Ectodermal cell (in vitro differentiated cells): ENCODE results near the gene PLAGL2.

Experiments
- H3K27ac ChIP-seq: 2 replicates; pipeline ENCODE4 v1.7.0; 2013; ENCODE audit warnings: mild to moderate bottlenecking, low read depth, low read length; ENCODE audit not compliant: insufficient read depth, poor library complexity, severe bottlenecking
- H3K27me3 ChIP-seq: 2 replicates; pipeline ENCODE4 v1.7.0; 2013; ENCODE audit warnings: mild to moderate bottlenecking, low read length; ENCODE audit not compliant: insufficient read depth, control insufficient read depth, poor library complexity, severe bottlenecking
- H3K36me3 ChIP-seq: one replicate; pipeline ENCODE4 v1.7.0; 2013; ENCODE audit warnings: low read length; ENCODE audit not compliant: control insufficient read depth, insufficient read depth
- H3K4me1 ChIP-seq: one replicate; pipeline ENCODE4 v1.7.0; 2013; ENCODE audit warnings: low read length; ENCODE audit not compliant: control insufficient read depth, insufficient read depth
- H3K4me3 ChIP-seq: 2 replicates; pipeline ENCODE4 v1.7.0; 2013; ENCODE audit warnings: low read depth, low read length, control low read depth; ENCODE audit not compliant: insufficient read depth
- H3K9me3 ChIP-seq: 2 replicates; pipeline ENCODE4 v1.7.0; 2013; ENCODE audit warnings: mild to moderate bottlenecking, low read length, moderate library complexity; ENCODE audit not compliant: control insufficient read depth
- WGBS, 2 experiments: methylation state at CpG; one replicate each; pipeline ENCODE4 v1.1.7; 2013; ENCODE audit warnings: missing lambda C conversion rate in 2 of 2; 5-methylcytosine and 5-hydroxymethylcytosine counted together

The PLAGL2 gene

DNA sequence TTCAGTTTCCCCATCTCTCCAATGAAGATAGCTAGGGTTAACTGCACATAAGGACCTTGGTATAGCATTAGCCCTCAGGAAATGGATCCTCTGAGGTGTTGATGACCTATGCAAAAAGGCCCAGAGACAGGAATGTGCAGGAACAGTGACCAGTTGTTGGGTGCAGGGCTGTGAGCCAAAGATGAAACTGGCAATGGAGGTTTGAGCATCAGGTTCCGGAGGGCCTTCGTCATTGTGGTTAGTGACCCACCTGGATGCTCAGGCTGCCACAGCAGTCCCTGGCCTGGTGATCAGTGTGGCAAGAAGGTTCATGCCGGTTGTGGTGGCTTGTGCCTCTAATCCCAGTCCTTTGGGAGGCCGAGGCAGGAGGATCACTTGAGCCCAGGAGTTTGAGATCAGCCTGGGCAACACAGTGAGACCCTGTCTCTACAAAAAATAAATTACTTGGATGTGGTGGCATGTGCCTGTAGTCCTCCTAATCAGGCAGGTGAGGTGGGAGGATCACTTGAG is 54.3 kb downstream of the PLAGL2 start:
- Histone ChIP-seq H3K27ac (no peak overlapping the region), H3K9me3 (no peaks in the 10 kb centered on the region), H3K36me3 (peaks cover 50% of the 10 kb centered on the region), H3K4me1 (no peaks in the 10 kb centered on the region), H3K4me3 (no peak overlapping the region), H3K27me3 (no peaks in the 10 kb centered on the region)
- 84 to 95% methylated on average over 4 of the region's 4 CpGs for WGBS, 2 experiments

DNA sequence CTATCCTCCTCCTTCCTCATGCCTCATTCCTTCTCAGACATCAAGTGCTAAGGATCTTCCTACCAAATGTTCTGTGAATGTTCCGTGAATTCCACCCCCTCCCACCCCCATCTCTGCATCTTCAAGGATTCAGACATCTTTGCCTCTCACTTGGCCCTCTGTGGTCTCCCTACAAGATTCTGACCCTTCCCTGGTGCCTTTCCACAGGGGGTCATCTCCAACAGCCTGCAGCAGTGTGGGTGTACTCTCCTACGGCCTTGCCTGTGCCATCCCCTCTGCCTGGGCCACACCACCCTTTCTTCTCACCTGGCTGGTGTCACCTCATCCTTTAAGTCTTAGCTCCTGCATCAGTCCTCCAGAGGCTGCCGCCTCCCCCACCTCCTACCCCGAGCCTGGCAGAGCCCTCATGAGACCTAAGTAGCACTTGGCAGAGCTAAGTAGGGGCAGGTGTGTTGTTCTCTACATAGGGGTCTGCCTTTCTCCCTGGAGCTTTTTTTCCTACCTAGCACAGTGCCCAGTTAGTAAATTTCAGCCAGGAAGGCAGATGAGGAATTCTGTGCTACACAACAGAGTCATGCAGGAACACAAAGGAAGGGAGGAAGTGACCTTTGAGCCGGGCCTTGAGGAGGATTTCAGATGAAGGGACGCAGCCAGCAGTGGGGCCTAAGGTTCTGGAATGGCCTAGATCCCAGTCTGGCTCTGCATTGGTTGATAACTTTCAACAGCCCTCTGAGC is 55.0 kb downstream of the PLAGL2 start:
- H3K9me3 ChIP-seq = no peaks in the 10 kb centered on the region
- no peak overlapping the region for H3K4me3 ChIP-seq
- H3K4me1 ChIP-seq = no peaks in the 10 kb centered on the region
- peaks cover 44% of the 10 kb centered on the region for H3K36me3 ChIP-seq
- 93 to 94% methylated on average over 6 of the region's 6 CpGs for WGBS, 2 experiments
- no peak overlapping the region for H3K27ac ChIP-seq
- no peaks in the 10 kb centered on the region for H3K27me3 ChIP-seq

DNA sequence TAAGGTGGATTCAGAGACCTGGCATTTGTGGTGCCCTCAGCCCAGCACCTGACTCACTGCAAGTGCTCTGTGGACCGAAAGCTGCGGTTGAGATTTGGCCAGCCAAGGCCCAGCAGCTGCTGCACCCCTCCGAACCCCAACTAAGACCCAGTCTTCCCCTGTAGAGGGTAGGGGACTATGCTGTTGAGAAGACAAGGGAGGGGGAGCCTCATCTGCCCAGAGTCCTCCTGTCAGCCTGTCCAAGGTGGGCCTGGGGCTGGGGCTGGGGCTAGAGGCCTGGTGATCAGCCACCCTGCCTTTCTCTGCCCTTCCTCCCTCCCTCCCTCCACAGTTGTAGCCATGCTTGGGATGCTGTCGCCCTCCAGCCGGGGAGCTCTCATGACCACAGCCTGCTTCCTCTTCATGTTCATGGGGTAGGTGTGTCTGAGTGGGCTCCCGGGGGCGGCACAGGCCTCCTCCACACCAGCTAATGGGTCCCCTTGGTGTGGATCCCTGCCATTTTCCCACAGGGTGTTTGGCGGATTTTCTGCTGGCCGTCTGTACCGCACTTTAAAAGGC is 57.2 kb downstream of the PLAGL2 start:
- Histone ChIP-seq H3K27ac (no peak overlapping the region), H3K27me3 (no peaks in the 10 kb centered on the region), H3K9me3 (no peaks in the 10 kb centered on the region), H3K4me3 (no peak overlapping the region), H3K4me1 (no peaks in the 10 kb centered on the region), H3K36me3 (peaks cover 48% of the 10 kb centered on the region)
- 91 to 94% methylated on average over 10 of the region's 10 CpGs for WGBS, 2 experiments

DNA sequence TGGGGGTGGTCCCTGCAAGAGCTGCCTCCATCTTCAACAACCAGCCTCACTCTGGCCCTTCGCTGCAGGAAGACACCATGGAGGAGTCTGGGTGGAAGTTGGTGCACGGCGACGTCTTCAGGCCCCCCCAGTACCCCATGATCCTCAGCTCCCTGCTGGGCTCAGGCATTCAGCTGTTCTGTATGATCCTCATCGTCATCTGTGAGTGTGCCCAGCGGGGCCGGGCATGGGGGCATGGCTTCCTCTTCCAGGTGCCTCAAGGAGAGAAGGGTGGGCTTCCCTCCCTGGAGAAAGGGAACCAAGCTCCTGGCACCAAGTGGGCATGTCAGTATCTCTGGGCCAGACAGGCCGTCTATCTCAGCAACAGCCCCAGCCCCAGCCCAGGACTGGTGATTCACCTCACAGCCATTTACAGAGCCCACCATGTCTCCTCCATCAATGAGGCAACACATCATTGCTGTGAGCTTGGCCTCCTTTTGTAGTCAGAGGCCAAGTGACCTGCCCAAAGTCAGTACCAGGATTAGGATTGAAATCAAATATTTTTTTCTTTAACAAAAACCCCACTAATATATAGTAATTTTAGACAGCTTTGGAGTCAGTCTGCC is 57.9 kb downstream of the PLAGL2 start:
- H3K4me3 ChIP-seq = no peak overlapping the region
- H3K27me3 ChIP-seq = no peaks in the 10 kb centered on the region
- H3K4me1 ChIP-seq = no peaks in the 10 kb centered on the region
- 94 to 97% methylated on average over 8 of the region's 8 CpGs for WGBS, 2 experiments
- no peak overlapping the region for H3K27ac ChIP-seq
- H3K9me3 ChIP-seq = no peaks in the 10 kb centered on the region
- peaks cover 55% of the 10 kb centered on the region for H3K36me3 ChIP-seq

DNA sequence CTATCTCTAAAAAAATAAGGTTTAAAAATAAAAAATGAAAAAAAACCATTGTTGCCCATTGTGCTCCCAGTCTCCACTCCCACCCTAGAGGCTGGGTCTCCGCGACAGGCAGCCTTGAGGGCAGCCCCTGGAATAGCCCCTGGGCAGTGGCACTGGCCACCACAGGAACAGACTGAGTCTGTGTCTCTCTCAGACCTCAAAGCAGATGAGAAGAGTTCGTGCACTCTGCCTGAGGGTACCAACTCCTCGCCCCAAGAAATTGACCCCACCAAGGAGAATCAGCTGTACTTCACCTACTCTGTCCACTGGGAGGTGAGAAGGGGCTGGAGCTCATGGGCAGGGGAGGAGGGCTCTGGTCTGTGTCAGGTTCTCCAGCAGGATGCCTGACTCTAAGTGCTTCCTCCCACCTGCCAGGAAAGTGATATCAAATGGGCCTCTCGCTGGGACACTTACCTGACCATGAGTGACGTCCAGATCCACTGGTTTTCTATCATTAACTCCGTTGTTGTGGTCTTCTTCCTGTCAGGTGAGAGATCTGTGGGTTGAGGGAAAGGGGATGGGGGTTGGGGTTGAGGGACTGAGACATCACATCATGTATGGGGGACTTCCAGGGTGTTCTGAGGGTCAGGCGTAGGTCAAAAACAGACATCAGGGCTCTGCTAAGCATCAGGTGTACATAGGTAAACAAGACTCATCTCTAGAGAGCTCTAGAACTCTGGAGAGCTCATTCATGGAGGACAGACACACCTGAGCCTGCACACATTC is 62.5 kb downstream of the PLAGL2 start:
- H3K27me3 ChIP-seq = no peaks in the 10 kb centered on the region
- H3K9me3 ChIP-seq = no peaks in the 10 kb centered on the region
- no peak overlapping the region for H3K4me3 ChIP-seq
- no peak overlapping the region for H3K27ac ChIP-seq
- WGBS, 2 experiments = 95 to 97% methylated on average over 8 of the region's 8 CpGs
- H3K4me1 ChIP-seq = no peaks in the 10 kb centered on the region
- H3K36me3 ChIP-seq = peaks cover 44% of the 10 kb centered on the region

DNA sequence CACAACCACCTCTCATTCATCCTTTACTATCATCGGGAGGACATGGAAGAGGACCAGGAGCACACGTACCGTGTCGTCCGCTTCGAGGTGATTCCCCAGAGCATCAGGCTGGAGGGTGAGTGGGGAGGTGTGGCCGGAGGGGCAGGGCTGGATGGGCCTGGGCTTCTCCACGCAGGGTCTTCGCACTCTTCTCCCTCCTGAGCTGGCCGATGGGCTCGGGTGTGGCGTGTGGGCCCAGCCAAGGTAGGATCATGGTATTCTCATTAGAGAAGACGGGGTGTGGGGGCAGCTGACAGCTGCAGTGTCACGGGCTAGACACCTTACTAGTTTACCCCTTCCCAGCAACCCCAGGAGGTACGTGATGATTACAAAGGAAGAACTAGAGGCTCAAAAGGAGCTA is 64.6 kb downstream of the PLAGL2 start:
- no peaks in the 10 kb centered on the region for H3K27me3 ChIP-seq
- no peaks in the 10 kb centered on the region for H3K4me1 ChIP-seq
- peaks cover 49% of the 10 kb centered on the region for H3K36me3 ChIP-seq
- H3K4me3 ChIP-seq = no peak overlapping the region
- H3K27ac ChIP-seq = no peak overlapping the region
- H3K9me3 ChIP-seq = no peaks in the 10 kb centered on the region
- 96 to 97% methylated on average over 15 of the region's 15 CpGs for WGBS, 2 experiments
